Activated CD8-positive, alpha-beta memory T cell treated with anti-CD3 and anti-CD28 coated beads for 24 hours (primary cell): ENCODE data around the gene NR4A1.

ENCODE experiments used
- DNase-seq: peaks from one replicate; pipeline ENCODE4 v3.0.0-alpha.2; 2020

The NR4A1 gene

DNA sequence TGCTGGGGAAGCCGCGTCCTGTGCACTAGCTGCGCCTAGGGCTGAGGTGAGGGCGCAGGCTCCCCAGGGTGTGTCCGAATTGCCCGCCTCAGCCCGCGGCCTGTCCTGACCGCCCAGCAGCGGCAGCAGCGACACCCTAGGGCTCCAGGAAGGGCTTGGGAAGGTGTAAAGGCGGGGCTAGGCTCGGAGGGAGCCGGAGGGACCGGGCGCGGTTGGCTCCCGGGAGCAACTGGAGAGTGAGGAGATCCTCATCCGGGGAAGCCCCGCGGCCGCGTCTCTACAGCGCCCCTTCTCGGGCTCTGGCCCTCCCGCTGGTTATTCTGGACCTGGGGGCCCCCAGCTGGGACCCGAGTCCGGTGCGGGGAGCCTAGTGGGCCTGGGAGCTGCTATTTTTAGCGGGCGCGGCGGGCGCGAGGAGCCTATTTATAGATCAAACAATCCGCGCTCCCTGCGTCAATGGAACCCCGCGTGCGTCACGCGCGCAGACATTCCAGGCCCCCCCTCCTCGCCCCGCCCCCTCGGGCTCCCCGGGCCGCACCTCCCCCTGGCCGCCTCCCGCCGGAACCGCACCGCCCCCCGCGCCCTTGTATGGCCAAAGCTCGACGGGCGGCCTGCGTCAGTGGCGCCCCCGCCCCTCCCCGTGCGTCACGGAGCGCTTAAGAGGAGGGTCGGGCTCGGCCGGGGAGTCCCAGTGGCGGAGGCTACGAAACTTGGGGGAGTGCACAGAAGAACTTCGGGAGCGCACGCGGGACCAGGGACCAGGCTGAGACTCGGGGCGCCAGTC lies at the start of gene NR4A1:
NR4A1 (plus strand) TSS at position 685 of the 784 bp plus-strand sequence. CDS start 2,887 bp downstream, outside the sequence.
- DNase-seq = peak; percentile 99

DNA sequence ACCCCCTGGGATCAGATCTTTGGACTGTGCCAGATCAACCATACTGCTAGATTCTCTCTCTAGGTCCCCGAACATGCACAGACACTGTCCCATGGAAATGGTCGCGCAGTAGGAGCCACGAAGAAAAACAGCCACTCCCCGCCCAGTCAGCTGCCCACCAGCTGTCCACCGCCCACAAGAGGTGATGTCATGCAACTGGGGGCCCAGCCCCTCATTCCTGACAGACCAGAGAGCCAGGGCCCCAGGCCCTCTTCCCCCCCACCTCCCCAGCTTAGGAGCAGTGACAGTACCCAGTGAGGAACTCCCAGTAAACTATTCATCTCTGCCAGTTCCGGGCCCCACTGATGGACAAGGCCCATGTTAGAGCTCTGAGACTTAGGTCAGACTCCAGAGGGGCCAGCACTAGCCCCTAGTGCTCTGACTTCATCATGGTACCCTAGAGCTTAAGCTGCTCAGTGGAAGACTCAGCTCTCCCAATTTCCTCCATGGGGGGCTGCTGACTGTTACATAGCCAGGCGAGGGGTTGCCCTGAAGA lies 48.2 kb upstream of the NR4A1 start:
- no peak for DNase-seq

- DNase-seq = no peak
Measured at GRCh38 chr12:52003591-52003990, 47.7 kb upstream of the NR4A1 start.

DNA sequence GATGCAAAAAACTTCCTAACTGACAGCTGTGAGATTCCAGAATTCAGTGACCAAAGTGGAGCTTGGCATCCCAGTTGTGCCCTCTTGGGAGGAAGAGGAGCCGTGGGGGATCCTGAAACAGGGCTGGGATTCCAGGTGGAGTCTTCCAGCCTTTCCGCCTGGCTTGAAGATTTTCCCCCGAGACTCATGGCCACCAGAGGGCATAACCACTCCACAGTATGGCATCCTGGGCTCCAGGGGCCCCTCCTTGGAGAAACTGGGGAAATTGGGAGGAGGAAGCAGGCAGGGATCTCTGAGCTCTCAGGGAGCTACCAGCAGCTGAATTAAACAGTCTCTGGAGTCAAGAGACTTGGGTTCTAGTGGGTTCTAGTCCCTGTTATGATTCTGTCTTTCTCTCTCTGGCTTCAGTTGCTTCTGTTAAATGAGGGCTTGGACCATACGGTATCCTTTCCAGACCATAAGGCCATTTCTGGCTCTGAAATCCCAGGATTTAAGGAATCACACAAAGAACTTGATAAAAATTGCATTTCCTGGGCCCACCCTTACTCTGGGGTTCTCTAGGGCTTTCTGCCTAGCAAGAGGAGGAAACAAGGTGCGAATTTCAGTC lies 47.1 kb upstream of the NR4A1 start:
- DNase-seq = no peak

DNA sequence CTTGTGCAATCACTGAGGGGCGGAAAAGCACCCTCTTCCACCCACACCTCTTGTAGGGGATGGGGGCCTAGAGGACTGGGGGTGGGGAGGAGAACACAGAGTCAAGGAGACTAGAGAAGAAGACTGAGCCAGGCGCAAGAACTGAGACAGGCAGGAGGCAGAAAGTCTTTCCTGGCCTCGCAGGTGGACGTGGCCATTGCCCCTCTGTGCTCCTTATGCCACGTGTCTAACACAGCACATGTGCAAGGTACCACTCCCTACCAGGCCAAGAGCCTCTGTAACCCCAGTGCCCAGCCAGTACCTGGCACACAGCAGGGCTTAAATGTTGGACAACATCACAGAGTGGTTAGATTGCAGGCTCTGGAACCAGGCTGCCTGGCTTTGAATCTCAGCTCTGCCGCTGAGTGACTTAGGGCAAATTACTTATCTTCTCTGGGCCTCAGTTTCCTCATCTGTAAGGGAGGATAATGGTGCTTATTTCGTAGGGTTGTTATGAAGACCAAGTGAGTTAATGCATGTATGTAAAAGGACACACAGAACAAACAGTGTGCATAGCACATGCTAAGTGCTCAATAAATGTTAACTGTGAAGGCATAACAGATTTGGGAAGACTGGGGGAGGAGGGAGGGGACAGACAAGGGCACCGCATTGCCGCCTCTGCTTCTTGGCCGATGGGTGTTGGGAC lies 45.9 kb upstream of the NR4A1 start:
- no peak for DNase-seq

DNA sequence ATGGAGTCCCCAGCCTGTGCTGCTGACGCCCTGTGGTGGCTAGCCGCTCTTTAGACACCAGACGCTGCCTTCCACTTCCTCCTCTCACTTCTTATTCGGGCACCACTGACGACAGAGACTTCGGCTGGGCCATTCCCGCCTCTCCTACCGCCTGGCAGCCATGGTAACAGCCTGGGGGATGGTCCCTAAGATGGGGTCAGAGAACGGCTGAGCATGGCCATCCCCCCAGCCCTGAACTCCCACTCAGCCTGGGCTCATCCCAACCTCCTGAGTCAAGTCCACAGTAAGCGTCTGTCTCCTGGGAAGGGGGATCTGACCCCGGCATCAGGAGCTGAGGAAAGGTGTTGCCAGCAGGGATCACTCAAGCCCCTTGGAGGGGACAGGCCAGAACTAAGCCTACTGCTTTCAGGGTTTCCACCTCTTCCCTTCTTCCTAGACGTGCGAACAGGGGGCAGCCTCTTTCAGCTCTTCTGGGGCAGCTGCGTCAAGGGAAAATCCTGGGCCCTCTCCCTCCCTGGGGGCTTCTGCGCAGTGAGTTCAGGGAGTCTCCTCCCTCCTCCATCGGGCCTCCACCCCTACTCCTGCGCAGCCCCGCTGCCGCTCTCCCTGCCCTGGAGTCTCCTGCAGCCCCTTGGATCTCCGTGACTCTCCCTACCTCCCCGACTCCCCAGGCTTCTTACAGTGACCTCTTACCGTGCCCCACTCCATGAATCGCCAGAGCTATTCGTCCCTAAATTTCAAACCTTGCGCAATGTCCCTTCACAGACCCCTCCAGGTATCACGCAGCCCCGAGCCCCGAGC lies 45.1 kb upstream of the NR4A1 start:
- no peak for DNase-seq

DNA sequence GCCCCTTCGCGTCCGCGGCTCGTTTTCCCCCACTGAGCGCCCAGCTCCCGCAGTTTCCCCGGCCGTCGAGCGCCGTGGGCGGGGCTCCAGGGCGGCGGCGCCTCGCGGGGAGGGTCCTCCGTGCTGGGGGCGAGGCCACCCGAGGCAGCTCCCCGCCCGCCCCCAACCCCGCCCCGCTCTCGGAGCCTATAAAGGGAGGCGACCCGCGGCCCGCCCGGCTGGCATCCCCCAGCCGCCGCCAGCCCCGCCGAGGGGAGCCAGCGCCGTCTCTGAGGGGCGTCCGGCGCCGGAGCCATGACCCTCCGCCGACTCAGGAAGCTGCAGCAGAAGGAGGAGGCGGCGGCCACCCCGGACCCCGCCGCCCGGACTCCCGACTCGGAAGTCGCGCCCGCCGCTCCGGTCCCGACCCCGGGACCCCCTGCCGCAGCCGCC lies 44.5 kb upstream of the NR4A1 start, which contains the start of gene TAMALIN:
TAMALIN (plus strand) TSS at position 221 of the 432 bp plus-strand sequence; CDS start at position 295, 74 bp downstream.
- peak; percentile 89 for DNase-seq

- peak; percentile 83 for DNase-seq
Measured at GRCh38 chr12:52007158-52007921, 43.9 kb upstream of the NR4A1 start.

DNA sequence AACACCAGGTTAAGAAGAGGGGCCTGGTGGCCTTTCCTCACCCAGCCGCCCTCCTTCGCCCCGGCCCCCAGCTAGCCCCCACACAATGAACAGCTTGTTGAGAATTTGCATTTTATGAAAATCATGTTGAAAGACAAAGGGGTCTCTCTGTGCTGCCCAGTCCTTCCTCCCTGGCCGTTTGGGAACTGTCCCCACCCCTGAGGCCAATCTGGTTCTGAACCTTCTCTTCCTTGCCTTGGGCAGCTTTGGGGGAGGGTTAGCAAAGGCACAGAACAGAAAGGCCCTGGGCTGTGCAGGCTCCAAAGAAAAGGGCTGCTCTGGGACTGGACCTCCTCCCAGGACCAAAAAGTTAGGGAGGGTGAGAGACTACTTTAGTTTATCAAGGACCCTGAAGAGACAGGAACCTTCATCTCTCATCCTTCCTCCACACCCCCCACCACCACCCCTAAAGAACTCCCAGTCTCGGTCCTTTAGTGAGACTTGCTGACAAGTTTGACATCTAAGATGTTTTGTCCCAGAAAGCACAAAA lies 43.2 kb upstream of the NR4A1 start:
- DNase-seq = no peak

DNA sequence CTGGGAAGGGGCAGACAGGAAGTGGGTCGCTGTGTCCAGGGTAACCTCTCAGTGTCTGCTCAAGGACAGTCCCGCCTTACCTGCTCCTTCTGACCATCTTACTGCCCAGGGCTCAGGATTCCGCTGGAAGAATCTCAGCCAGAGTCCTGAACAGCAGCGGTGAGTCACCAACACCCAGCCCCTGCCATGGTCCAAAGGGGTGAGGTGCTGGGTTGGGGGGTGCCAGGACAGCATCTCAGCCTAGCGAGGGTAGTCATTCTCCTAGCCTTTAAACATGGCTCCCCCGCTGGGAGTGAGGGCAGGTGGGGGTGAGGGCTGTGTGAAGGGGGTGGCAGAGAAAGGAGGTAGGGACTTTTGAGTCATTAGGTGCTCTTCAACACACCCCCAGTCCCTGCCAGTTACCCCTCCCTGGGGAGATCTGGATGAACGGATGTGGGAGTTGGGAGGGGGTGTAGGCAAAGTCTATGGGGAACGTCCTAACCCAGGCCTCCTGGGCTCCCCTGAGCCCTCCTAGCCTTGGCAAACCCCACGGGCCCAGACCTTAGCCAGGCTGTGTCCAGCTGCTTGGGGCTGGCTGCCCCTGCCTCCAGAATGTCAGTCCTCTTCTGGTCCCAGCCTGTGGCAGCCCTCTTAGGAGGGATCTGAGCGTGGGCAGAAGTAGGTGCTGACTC lies 42.0 kb upstream of the NR4A1 start:
- no peak for DNase-seq

DNA sequence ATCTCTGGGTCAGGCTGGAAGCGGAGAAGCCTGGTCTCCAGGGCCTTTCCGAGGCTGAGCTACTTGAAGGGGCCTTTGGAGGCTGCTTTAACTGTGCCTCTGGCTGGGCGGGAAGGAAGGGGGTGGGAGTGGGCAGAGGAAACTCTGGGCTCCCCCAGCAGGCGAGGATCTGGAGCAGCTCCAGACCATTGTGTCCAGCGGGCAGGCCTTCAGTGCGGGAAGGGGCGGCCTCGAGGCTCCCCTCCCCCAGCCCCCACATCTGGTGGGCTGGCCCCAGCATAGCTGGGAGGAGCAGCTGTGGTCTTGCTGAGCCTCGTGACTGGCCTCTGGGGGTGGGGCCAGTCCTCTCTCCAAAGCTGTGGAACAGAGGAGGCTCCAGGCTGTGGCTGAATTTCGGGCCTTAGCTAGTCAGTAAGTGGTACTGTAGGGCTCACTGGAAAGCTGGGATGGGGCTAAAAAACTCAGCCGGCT lies 41.1 kb upstream of the NR4A1 start:
- DNase-seq = no peak

DNA sequence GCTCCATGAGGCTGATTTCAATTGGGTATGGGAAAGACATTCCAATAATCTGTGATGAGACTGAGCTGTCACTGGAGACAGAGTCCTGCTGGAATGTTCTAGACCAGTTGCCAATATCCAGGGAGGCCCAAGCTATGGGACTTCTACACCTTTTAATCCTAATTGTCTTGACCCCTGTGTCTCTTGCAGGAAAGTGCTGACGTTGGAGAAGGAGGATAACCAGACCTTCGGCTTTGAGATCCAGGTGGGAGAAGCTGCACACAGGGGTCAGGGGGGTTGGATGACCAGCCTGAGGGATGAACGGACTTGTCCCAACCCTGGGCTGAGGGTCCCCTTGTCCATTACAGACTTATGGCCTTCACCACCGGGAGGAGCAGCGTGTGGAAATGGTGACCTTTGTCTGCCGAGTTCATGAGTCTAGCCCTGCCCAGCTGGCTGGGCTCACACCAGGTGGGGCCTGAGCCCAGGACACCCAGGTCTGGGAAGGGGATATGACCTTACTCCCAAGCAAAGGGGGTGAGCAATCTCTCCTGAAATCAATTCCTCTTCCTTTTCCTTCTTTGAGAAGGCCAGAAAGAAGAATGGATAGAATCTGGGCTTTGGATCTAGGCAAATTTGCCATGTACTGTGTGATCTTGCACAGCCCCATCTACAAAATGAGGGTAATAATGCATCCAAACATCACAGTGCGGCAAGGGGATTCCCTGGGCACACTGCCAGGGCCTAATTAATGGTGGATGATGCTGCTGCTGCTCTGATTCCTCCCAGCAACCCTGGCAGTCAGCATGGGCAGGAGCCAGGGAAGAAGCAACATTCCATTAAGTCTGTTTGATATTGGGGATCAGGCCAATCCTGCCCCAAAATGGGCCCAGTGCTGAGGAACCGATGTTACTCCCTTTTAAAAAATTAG lies 40.3 kb upstream of the NR4A1 start:
- DNase-seq = no peak

- no peak for DNase-seq
Measured at GRCh38 chr12:52011602-52012214, 39.5 kb upstream of the NR4A1 start.

- DNase-seq = no peak
Measured at GRCh38 chr12:52013626-52014310, 37.5 kb upstream of the NR4A1 start.

DNA sequence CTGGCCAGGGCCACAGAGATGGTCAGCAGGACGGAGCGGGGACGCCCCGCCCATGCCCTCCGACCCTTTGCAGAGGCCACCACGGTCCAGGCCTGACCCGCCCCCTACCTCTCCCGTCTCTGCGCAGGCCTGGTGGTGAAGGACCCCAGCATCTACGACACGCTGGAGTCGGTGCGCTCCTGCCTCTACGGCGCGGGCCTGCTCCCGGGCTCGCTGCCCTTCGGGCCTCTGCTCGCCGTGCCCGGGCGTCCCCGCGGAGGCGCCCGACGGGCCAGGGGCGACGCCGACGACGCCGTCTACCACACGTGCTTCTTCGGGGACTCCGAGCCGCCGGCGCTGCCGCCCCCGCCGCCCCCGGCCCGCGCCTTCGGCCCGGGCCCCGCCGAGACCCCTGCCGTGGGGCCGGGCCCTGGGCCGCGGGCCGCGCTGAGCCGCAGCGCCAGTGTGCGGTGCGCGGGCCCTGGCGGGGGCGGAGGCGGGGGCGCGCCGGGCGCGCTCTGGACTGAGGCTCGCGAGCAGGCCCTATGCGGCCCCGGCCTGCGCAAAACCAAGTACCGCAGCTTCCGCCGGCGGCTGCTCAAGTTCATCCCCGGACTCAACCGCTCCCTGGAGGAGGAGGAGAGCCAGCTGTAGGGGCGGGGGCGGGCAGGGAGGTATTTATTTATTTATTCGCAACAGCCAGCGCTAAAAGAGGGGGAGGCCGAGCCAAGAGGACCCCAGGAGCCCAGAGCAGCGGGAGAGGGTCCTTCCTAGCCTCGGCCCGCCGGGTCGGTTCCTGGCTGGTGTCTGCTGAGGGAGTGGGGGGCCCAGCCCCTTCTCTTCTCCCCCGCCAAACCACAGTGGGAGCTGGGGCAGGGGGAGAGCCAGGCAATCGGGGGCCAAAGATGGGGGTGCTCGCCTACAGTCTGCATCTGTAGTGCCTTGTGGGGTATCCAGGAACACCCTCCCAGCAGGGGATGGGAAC lies 36.4 kb upstream of the NR4A1 start:
- DNase-seq = no peak

DNA sequence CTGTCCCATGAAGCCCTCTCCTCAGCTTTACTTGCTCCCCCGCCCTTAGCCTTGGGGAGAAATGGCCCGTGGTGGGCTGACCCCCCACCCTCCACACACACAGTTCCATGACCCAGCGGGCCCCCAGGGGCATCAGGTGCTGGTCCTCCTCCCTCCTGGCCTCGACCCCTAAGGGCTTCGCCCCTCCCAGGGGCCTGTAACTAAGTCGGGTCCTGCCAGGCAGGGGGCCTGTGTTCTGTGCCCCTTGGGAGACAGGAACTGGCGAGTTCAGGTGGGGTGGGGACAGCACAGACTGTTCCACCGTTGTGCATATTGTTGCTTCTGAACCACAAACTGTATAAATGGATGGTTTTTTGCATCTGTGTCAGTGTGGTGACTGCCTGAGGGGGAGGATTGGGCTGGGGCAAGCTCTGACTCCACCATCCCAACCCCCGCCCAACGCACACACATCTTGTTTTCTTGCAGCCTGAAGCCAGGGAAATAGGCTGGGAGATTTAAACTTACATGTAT lies 35.7 kb upstream of the NR4A1 start:
- no peak for DNase-seq

DNA sequence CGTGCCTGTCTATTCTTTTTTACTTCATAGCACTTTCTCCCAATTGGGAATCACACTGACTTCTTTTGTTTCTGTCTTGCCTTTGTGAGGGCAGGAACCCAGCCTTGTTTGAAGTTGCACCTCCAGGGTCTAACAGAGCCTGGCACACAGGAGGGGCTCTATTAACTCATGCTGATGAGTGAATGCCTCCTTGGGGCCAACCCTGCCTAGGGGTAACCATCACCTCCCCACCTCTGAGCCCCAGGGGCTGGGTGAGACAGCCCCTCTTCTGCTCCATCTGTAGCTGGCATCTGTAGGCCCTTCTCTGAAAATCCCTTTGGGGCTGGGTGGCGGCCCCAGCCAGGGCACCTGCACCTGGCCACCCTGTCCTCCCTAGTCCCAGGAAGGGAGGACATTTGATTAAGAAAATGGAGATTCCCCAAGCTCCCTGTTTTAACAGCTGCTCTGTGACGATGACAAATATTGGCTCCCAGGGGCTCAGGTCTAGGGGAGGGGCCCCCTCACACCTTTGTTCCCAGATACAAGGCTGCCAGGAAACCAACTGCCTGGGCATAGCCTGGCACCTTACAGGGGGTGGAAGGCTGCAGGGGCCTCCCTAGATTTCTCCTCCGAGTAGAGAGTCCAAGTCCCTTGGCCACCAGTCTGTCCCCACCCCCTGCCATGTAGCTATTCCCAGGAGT lies 32.7 kb upstream of the NR4A1 start:
- DNase-seq = no peak
